ENCODE results near the gene DCAF17. TPM values are rescaled to one million over a fixed set of nuclear protein-coding genes. Genes with fewer than 3 reads are reported as not detected.
"Not testable (repeated sequence)": the region's sequence is repeated elsewhere in the genome, so short reads cannot be mapped to it uniquely, and the experiment has no call there.

Gene DCAF17
- total RNA-seq, 3 donors from 2014 or later (not counting 1 experiment from before 2014, with no cell fraction given), result 20.0 to 33.8 (median 30.7) TPM

GRCh38 chr2:171491292-171491691 is 57.3 kb downstream of the DCAF17 start:
- Histone ChIP-seq H3K36me3 (ENCODE audit: control insufficient read depth, insufficient read depth, low read length) (no peaks in the 10 kb centered on the region), H3K27me3 (ENCODE audit: control insufficient read depth, insufficient read depth, low read length) (no peaks in the 10 kb centered on the region), H3K9me3 (ENCODE audit: control insufficient read depth, insufficient read depth, low read length) (no peaks in the 10 kb centered on the region), H3K27ac (ENCODE audit: low read length) (no peak overlapping the region), H3K4me3 (ENCODE audit: low read length) (no peak overlapping the region), H3K4me1 (ENCODE audit: control insufficient read depth, insufficient read depth, low read length) (peaks cover 3% of the 10 kb centered on the region)
- peaks cover 22 to 28% of the 10 kb centered on the region in 2 donors for H3K4me1 Mint-ChIP-seq
- no peak for TF ChIP-seq CTCF (IDR thresholded peaks at IDR 0.05)
- no peak for ATAC-seq
- WGBS (ENCODE audit: insufficient coverage), result 91% methylated on average over 3 of the region's 3 CpGs
- no peaks in the 10 kb centered on the region for H3K9me3 Mint-ChIP-seq
- DNase-seq, result no peak
- H3K36me3 Mint-ChIP-seq, result no peaks in the 10 kb centered on the region
- H3K27me3 Mint-ChIP-seq (ENCODE audit: low read depth in 2 of 2), result no peaks in the 10 kb centered on the region
- H3K4me3 Mint-ChIP-seq, result no peak overlapping the region
- intact Hi-C loops (cut with micrococcal nuclease), result no loop called here
- no peak overlapping the region for H3K27ac Mint-ChIP-seq

- peaks cover 16 to 22% of the 10 kb centered on the region in 2 donors for H3K4me1 Mint-ChIP-seq
- no peak overlapping the region for H3K4me3 ChIP-seq (ENCODE audit: low read length)
- H3K9me3 ChIP-seq (ENCODE audit: control insufficient read depth, insufficient read depth, low read length), result no peaks in the 10 kb centered on the region
- no peak overlapping the region for H3K27ac ChIP-seq (ENCODE audit: low read length)
- ATAC-seq (no peak), DNase-seq (no peak)
- H3K9me3 Mint-ChIP-seq, result no peaks in the 10 kb centered on the region
- no peaks in the 10 kb centered on the region for H3K36me3 ChIP-seq (ENCODE audit: control insufficient read depth, insufficient read depth, low read length)
- H3K27ac Mint-ChIP-seq, result no peak overlapping the region
- intact Hi-C loops (cut with micrococcal nuclease), result no loop called here
- 95% methylated on average over 6 of the region's 6 CpGs for WGBS (ENCODE audit: insufficient coverage)
- no peak overlapping the region for H3K4me3 Mint-ChIP-seq
- no peak for TF ChIP-seq CTCF (IDR thresholded peaks at IDR 0.05)
- no peaks in the 10 kb centered on the region for H3K4me1 ChIP-seq (ENCODE audit: control insufficient read depth, insufficient read depth, low read length)
- H3K27me3 ChIP-seq (ENCODE audit: control insufficient read depth, insufficient read depth, low read length), result no peaks in the 10 kb centered on the region
- H3K36me3 Mint-ChIP-seq, result peaks cover 5% of the 10 kb centered on the region
- no peaks in the 10 kb centered on the region for H3K27me3 Mint-ChIP-seq (ENCODE audit: low read depth in 2 of 2)
These were observed 58.6 kb downstream of the DCAF17 start for GRCh38 chr2:171492664-171493063.

- not testable (repeated sequence) for ATAC-seq
These were observed 63.6 kb downstream of the DCAF17 start for GRCh38 chr2:171497664-171498063.

GRCh38 chr2:171505374-171505773 is 71.3 kb downstream of the DCAF17 start:
- Mint-ChIP-seq H3K36me3 (no peaks in the 10 kb centered on the region), H3K27me3 (ENCODE audit: low read depth in 2 of 2) (peaks cover 0 to 6% of the 10 kb centered on the region in 2 donors), H3K9me3 (peaks cover 0 to 2% of the 10 kb centered on the region in 2 donors), H3K4me1 (peaks cover 0 to 5% of the 10 kb centered on the region in 2 donors), H3K4me3 (no peak overlapping the region), H3K27ac (no peak overlapping the region)
- no peaks in the 10 kb centered on the region for H3K27me3 ChIP-seq (ENCODE audit: control insufficient read depth, insufficient read depth, low read length)
- H3K4me1 ChIP-seq (ENCODE audit: control insufficient read depth, insufficient read depth, low read length), result no peaks in the 10 kb centered on the region
- no peaks in the 10 kb centered on the region for H3K9me3 ChIP-seq (ENCODE audit: control insufficient read depth, insufficient read depth, low read length)
- H3K36me3 ChIP-seq (ENCODE audit: control insufficient read depth, insufficient read depth, low read length), result no peaks in the 10 kb centered on the region
- H3K27ac ChIP-seq (ENCODE audit: low read length), result no peak overlapping the region
- H3K4me3 ChIP-seq (ENCODE audit: low read length), result no peak overlapping the region
- no peak for ATAC-seq
- WGBS (ENCODE audit: insufficient coverage), result 100% methylated on average over 1 of the region's 2 CpGs
- DNase-seq, result no peak
- intact Hi-C loops (cut with micrococcal nuclease), result no loop called here
- TF ChIP-seq CTCF (IDR thresholded peaks at IDR 0.05), result no peak

More at GRCh38 chr2:171497664-171498063, 63.6 kb downstream of the DCAF17 start:
- H3K36me3 ChIP-seq (ENCODE audit: control insufficient read depth, insufficient read depth, low read length); H3K4me3 Mint-ChIP-seq; H3K4me3 ChIP-seq (ENCODE audit: low read length); H3K9me3 ChIP-seq (ENCODE audit: control insufficient read depth, insufficient read depth, low read length); H3K27ac Mint-ChIP-seq; H3K36me3 Mint-ChIP-seq; H3K27me3 ChIP-seq (ENCODE audit: control insufficient read depth, insufficient read depth, low read length); H3K4me1 Mint-ChIP-seq; H3K27me3 Mint-ChIP-seq (ENCODE audit: low read depth in 2 of 2); H3K4me1 ChIP-seq (ENCODE audit: control insufficient read depth, insufficient read depth, low read length); H3K9me3 Mint-ChIP-seq; intact Hi-C loops (cut with micrococcal nuclease); DNase-seq; H3K27ac ChIP-seq (ENCODE audit: low read length): not testable (repeated sequence)
- 97% methylated on average over 5 of the region's 5 CpGs for WGBS (ENCODE audit: insufficient coverage)
